Measurements from ENCODE around the gene TECTA. TPM values are rescaled to one million over a fixed set of nuclear protein-coding genes. Genes with fewer than 3 reads are reported as not detected.
A peak's percentile ranks its signal among the peaks of the same experiment; 100 is the strongest.

The TECTA gene
- total RNA-seq, 1 donor: 0.72 TPM

DNA sequence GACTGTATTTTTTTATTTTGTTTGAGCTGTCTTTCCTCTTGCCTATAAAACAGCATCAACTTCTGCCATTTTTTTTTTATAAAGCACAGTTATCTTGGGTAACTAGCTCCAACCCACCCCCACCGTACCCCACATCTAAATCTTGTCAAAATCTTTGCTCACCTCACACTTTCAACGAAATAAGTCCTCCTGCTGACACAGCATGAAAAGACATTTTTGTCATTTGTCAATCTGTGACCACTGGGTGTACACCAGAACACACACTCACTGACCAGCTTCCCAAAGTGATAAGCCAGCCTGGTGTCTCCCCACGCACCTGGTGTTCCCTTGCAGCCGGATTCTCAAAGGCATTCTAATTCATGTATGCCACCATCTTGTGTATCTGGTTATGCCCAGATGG is 1.7 kb upstream of the TECTA start:
- Histone ChIP-seq H3K4me3 (ENCODE audit: insufficient read depth, low read length) (no peak overlapping the region), H3K36me3 (ENCODE audit: insufficient read depth, low read length) (no peaks in the 10 kb centered on the region), H3K27ac (ENCODE audit: low read depth, low read length) (no peak overlapping the region), H4K20me1 (ENCODE audit: insufficient read depth, low read length) (no peaks in the 10 kb centered on the region), H3K79me2 (ENCODE audit: insufficient read depth, low read length) (no peaks in the 10 kb centered on the region), H3K4me2 (ENCODE audit: insufficient read depth, low read length) (no peak overlapping the region), H3K27me3 (ENCODE audit: insufficient read depth, low read length) (peaks cover 9% of the 10 kb centered on the region), H3K9me3 (ENCODE audit: low read depth, low read length) (no peaks in the 10 kb centered on the region), H2AFZ (ENCODE audit: low read length) (no peak overlapping the region), H3K4me1 (ENCODE audit: insufficient read depth, low read length) (no peaks in the 10 kb centered on the region)
- TF ChIP-seq, protein P1, sequence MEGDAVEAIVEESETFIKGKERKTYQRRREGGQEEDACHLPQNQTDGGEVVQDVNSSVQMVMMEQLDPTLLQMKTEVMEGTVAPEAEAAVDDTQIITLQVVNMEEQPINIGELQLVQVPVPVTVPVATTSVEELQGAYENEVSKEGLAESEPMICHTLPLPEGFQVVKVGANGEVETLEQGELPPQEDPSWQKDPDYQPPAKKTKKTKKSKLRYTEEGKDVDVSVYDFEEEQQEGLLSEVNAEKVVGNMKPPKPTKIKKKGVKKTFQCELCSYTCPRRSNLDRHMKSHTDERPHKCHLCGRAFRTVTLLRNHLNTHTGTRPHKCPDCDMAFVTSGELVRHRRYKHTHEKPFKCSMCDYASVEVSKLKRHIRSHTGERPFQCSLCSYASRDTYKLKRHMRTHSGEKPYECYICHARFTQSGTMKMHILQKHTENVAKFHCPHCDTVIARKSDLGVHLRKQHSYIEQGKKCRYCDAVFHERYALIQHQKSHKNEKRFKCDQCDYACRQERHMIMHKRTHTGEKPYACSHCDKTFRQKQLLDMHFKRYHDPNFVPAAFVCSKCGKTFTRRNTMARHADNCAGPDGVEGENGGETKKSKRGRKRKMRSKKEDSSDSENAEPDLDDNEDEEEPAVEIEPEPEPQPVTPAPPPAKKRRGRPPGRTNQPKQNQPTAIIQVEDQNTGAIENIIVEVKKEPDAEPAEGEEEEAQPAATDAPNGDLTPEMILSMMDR (IDR thresholded peaks at IDR 0.05; ENCODE audit: extremely low read depth, low read depth, low read length): no peak
- no peak for DNase-seq (ENCODE audit: insufficient read length, low spot score, missing footprints)

DNA sequence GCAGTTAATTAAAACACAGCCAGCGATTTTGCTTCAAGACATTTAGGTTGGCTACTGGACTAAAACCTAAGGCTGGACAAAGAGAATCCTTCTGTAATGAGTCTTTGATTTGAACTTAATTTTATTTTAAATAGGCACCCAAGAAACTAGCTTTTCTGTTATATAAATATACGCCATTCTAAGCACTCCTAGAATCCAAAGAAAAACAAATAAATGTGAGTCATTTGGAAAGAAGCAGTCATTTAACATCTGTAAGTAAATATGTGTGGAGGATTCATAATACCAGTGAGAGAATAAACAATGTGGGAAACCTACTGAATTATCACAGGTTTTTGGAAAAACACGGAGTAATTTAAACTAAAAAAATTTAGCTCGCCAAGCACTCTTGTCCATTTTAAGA is 1.2 kb upstream of the TECTA start:
- H3K27ac ChIP-seq (ENCODE audit: low read depth, low read length): no peak overlapping the region
- TF ChIP-seq, protein P1 (IDR thresholded peaks at IDR 0.05; ENCODE audit: extremely low read depth, low read depth, low read length): no peak
- no peak overlapping the region for H3K4me2 ChIP-seq (ENCODE audit: insufficient read depth, low read length)
- H2AFZ ChIP-seq (ENCODE audit: low read length): no peak overlapping the region
- no peaks in the 10 kb centered on the region for H3K9me3 ChIP-seq (ENCODE audit: low read depth, low read length)
- H4K20me1 ChIP-seq (ENCODE audit: insufficient read depth, low read length): no peaks in the 10 kb centered on the region
- no peaks in the 10 kb centered on the region for H3K36me3 ChIP-seq (ENCODE audit: insufficient read depth, low read length)
- H3K79me2 ChIP-seq (ENCODE audit: insufficient read depth, low read length): no peaks in the 10 kb centered on the region
- no peak for DNase-seq (ENCODE audit: insufficient read length, low spot score, missing footprints)
- H3K4me3 ChIP-seq (ENCODE audit: insufficient read depth, low read length): no peak overlapping the region
- no peaks in the 10 kb centered on the region for H3K4me1 ChIP-seq (ENCODE audit: insufficient read depth, low read length)
- peaks cover 9% of the 10 kb centered on the region for H3K27me3 ChIP-seq (ENCODE audit: insufficient read depth, low read length)

DNA sequence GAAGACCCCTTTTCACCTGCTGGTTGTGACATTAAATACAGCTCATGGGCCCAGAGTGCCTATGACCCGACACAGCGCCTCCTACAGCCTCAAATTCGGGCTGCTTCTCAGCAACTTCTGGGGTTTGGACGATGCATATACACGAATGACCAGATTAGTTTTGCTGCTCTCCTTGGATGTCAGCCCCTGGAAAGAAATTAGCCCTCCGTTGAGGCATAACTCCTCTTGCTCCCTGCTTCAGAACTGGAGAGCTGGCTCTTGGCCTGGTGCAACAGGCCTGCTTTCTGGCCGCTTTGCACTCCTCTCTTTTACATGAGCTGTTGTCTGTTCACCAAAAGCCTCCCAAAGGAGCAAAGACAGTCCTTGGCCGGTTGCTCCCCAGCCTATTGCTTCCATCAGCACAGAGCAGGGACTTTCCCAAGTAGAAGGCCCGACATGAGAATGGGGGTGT is 3.3 kb downstream of the TECTA start:
- H4K20me1 ChIP-seq (ENCODE audit: insufficient read depth, low read length): no peaks in the 10 kb centered on the region
- TF ChIP-seq, protein P1 (IDR thresholded peaks at IDR 0.05; ENCODE audit: extremely low read depth, low read depth, low read length): peak; percentile 27
- H3K4me1 ChIP-seq (ENCODE audit: insufficient read depth, low read length): no peaks in the 10 kb centered on the region

DNA sequence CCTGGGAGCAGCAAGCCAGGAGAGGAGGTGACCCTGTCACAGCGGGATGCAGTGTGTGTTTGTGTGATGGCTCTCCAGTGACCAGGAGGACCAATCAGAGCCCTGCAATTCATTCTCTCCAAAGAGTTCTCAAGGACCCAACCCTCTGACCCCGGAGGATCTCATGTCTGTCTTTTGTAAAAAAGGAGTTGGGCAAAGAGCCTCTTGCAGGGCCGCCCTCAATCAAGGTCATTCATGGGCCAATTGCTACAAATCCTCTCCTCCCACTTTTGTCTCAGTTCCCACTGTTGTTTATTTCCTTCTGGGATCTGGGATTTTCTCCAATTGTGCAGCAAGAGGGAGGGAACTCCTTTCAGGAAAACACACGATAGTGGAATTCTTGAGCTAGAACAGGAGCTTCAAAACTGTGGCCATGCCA is 4.0 kb downstream of the TECTA start:
- Histone ChIP-seq H3K36me3 (ENCODE audit: insufficient read depth, low read length) (no peaks in the 10 kb centered on the region), H2AFZ (ENCODE audit: low read length) (no peak overlapping the region), H3K27me3 (ENCODE audit: insufficient read depth, low read length) (peaks cover 9% of the 10 kb centered on the region), H3K4me3 (ENCODE audit: insufficient read depth, low read length) (no peak overlapping the region), H3K27ac (ENCODE audit: low read depth, low read length) (no peak overlapping the region), H3K79me2 (ENCODE audit: insufficient read depth, low read length) (no peaks in the 10 kb centered on the region), H4K20me1 (ENCODE audit: insufficient read depth, low read length) (no peaks in the 10 kb centered on the region), H3K4me2 (ENCODE audit: insufficient read depth, low read length) (no peak overlapping the region), H3K9me3 (ENCODE audit: low read depth, low read length) (no peaks in the 10 kb centered on the region), H3K4me1 (ENCODE audit: insufficient read depth, low read length) (no peaks in the 10 kb centered on the region)
- TF ChIP-seq, protein P1 (IDR thresholded peaks at IDR 0.05; ENCODE audit: extremely low read depth, low read depth, low read length): no peak
- DNase-seq (ENCODE audit: insufficient read length, low spot score, missing footprints): no peak

More for the DNA sequence above, 3.3 kb downstream of the TECTA start:
- H3K79me2 ChIP-seq (ENCODE audit: insufficient read depth, low read length): no peaks in the 10 kb centered on the region
- DNase-seq (ENCODE audit: insufficient read length, low spot score, missing footprints): no peak
- H3K27me3 ChIP-seq (ENCODE audit: insufficient read depth, low read length): peaks cover 9% of the 10 kb centered on the region
- H2AFZ ChIP-seq (ENCODE audit: low read length): no peak overlapping the region
- no peak overlapping the region for H3K4me2 ChIP-seq (ENCODE audit: insufficient read depth, low read length)
- H3K4me3 ChIP-seq (ENCODE audit: insufficient read depth, low read length): no peak overlapping the region
- no peak overlapping the region for H3K27ac ChIP-seq (ENCODE audit: low read depth, low read length)
- no peaks in the 10 kb centered on the region for H3K9me3 ChIP-seq (ENCODE audit: low read depth, low read length)
- no peaks in the 10 kb centered on the region for H3K36me3 ChIP-seq (ENCODE audit: insufficient read depth, low read length)

Measured in osteoblast (primary cell).